ENCODE data around the gene RTEL1. TPM values are rescaled to one million over a fixed set of nuclear protein-coding genes. Genes with fewer than 3 reads are reported as not detected.

RTEL1 gene
- total and polyA plus RNA-seq, 9 of the 15 experiments (the other 6 are each of a cell fraction or from before 2014, with no cell fraction given), result 0.36 to 61.0 (median 17.9) TPM

GRCh38 chr20:63740070-63740626, 82.0 kb downstream of the RTEL1 start (continued):
- TF ChIP-seq BRF2 (IDR thresholded peaks at IDR 0.05; ENCODE audit: borderline replicate concordance, insufficient read depth, insufficient read length), result no peak
- no peak for TF ChIP-seq ZNF79 (CRISPR knock-in tag; IDR thresholded peaks at IDR 0.05; ENCODE audit: low read depth)
- no peak for TF ChIP-seq ARID3B (CRISPR knock-in tag; IDR thresholded peaks at IDR 0.05; ENCODE audit: borderline replicate concordance)
- no peak for TF ChIP-seq CC2D1A (IDR thresholded peaks at IDR 0.05)
- TF ChIP-seq SUPT5H (IDR thresholded peaks at IDR 0.05), result no peak
- TF ChIP-seq ZNF830 (CRISPR knock-in tag; IDR thresholded peaks at IDR 0.05), result no peak
- TF ChIP-seq ZNF717 (CRISPR knock-in tag; IDR thresholded peaks at IDR 0.05), result no peak
- peak; percentile 35; the same call in 1 of the 2 replicates for TF ChIP-seq PHF8 (IDR thresholded peaks at IDR 0.05; ENCODE audit: borderline replicate concordance, low read length)
- TF ChIP-seq CXXC5 (CRISPR knock-in tag; IDR thresholded peaks at IDR 0.05), result peak; percentile 45; the same call in 1 of the 2 replicates
- TF ChIP-seq PHF21A (IDR thresholded peaks at IDR 0.05; ENCODE audit: borderline replicate concordance, low read depth), result no peak
- no peak for TF ChIP-seq CGGBP1 (CRISPR knock-in tag; IDR thresholded peaks at IDR 0.05)
- TF ChIP-seq ZFX (CRISPR knock-in tag; IDR thresholded peaks at IDR 0.05), result no peak
- TF ChIP-seq ZFP30 (CRISPR knock-in tag; IDR thresholded peaks at IDR 0.05; ENCODE audit: borderline replicate concordance), result no peak
- 0 out of 2 replicates have a peak, but pooled peaks have one; percentile 2 for TF ChIP-seq HNRNPL (IDR thresholded peaks at IDR 0.05; ENCODE audit: low read depth, low read length)
- TF ChIP-seq ZNF311 (CRISPR knock-in tag; IDR thresholded peaks at IDR 0.05), result no peak
- TF ChIP-seq RBBP5 (IDR thresholded peaks at IDR 0.05; ENCODE audit: borderline replicate concordance, insufficient read depth, low read length, poor library complexity, severe bottlenecking), result peak; percentile 26
- no peak for TF ChIP-seq PPARD (CRISPR knock-in tag; IDR thresholded peaks at IDR 0.05)
- TF ChIP-seq ZNF263 (CRISPR knock-in tag; IDR thresholded peaks at IDR 0.05; ENCODE audit: borderline replicate concordance), result no peak
- no peak for TF ChIP-seq CTCF (IDR thresholded peaks at IDR 0.05 in 2 of 3, conservative IDR thresholded peaks at IDR 0.05 in 1 of 3; ENCODE audit: insufficient read depth in 2 of 3, low read depth in 1 of 3, low read length in 3 of 3)
- no peak for TF ChIP-seq CTBP1 (IDR thresholded peaks at IDR 0.05; ENCODE audit: borderline replicate concordance)
- no peak for TF ChIP-seq NFE2L1 (tag; IDR thresholded peaks at IDR 0.05; ENCODE audit: borderline replicate concordance, low read depth)
- TF ChIP-seq ZNF384 (IDR thresholded peaks at IDR 0.05; ENCODE audit: low read depth, low read length), result no peak
